IPS DF 4.7 (cell line): ENCODE measurements around the gene LRRC8A.
"Not testable (repeated sequence)": the region's sequence is repeated elsewhere in the genome, so short reads cannot be mapped to it uniquely, and the experiment has no call there.

Experiments
- DNase-seq: peaks from one replicate; pipeline ENCODE4 v3.0.0-alpha.2; 2013; ENCODE audit warnings: low spot score; ENCODE audit errors: extremely low read depth

LRRC8A gene

GRCh38 chr9:128920381-128921058 is 38.6 kb downstream of the LRRC8A start, which contains the start of gene PHYHD1:
PHYHD1 (plus strand) TSS chr9:128920982; CDS start chr9:128922324, 1,342 bp downstream.
- no peak for DNase-seq

- no peak for DNase-seq
Measured at GRCh38 chr9:128921881-128922763, 40.2 kb downstream of the LRRC8A start.

- DNase-seq, result no peak
Measured at GRCh38 chr9:128923493-128923883, 41.6 kb downstream of the LRRC8A start.

- no peak for DNase-seq
Measured at GRCh38 chr9:128927731-128928411, 45.9 kb downstream of the LRRC8A start.

GRCh38 chr9:128928624-128929023 is 46.7 kb downstream of the LRRC8A start:
- no peak for DNase-seq

- DNase-seq, result no peak
Measured at GRCh38 chr9:128929560-128929959, 47.6 kb downstream of the LRRC8A start.

- DNase-seq, result no peak
Measured at GRCh38 chr9:128933731-128934130, 51.8 kb downstream of the LRRC8A start.

- DNase-seq, result no peak
Measured at GRCh38 chr9:128936171-128936865, 54.4 kb downstream of the LRRC8A start.

- no peak for DNase-seq
Measured at GRCh38 chr9:128937310-128938165, 55.6 kb downstream of the LRRC8A start.

- no peak for DNase-seq
Measured at GRCh38 chr9:128940271-128940921, 58.5 kb downstream of the LRRC8A start.

- DNase-seq, result no peak
Measured at GRCh38 chr9:128940946-128941755, 59.2 kb downstream of the LRRC8A start.

- no peak for DNase-seq
Measured at GRCh38 chr9:128943832-128944620, 62.1 kb downstream of the LRRC8A start.

GRCh38 chr9:128944966-128945365 is 63.0 kb downstream of the LRRC8A start:
- not testable (repeated sequence) for DNase-seq

- no peak for DNase-seq
Measured at GRCh38 chr9:128945798-128946501, 64.0 kb downstream of the LRRC8A start.

GRCh38 chr9:128946571-128947276 is 64.8 kb downstream of the LRRC8A start:
- DNase-seq, result no peak

- no peak for DNase-seq
Measured at GRCh38 chr9:128947277-128947526, 65.3 kb downstream of the LRRC8A start.
